ENCODE data around the gene KLHL21.

The KLHL21 gene

GRCh38 chr1:6599141-6599975, 3.3 kb downstream of the KLHL21 start:
- no peak for DNase-seq

- DNase-seq = no peak
Observed at GRCh38 chr1:6597777-6598131, 4.9 kb downstream of the KLHL21 start.

GRCh38 chr1:6596886-6597776, 5.5 kb downstream of the KLHL21 start:
- DNase-seq = no peak

- DNase-seq = no peak
Observed at GRCh38 chr1:6596351-6596750, 6.3 kb downstream of the KLHL21 start.

GRCh38 chr1:6594977-6595740, 7.5 kb downstream of the KLHL21 start:
- DNase-seq = no peak

- no peak for DNase-seq
Observed at GRCh38 chr1:6593810-6594209, 8.9 kb downstream of the KLHL21 start.

- DNase-seq = no peak
Observed at GRCh38 chr1:6592865-6593593, 9.6 kb downstream of the KLHL21 start.

GRCh38 chr1:6592441-6592840, 10.2 kb downstream of the KLHL21 start:
- no peak for DNase-seq

- DNase-seq = no peak
Observed at GRCh38 chr1:6591644-6592043, 11.0 kb downstream of the KLHL21 start.

- DNase-seq = no peak
Observed at GRCh38 chr1:6591222-6591621, 11.4 kb downstream of the KLHL21 start.

GRCh38 chr1:6590046-6590445, 12.6 kb downstream of the KLHL21 start:
- DNase-seq = no peak

- no peak for DNase-seq
Observed at GRCh38 chr1:6588893-6589520, 13.7 kb downstream of the KLHL21 start.

GRCh38 chr1:6588128-6588892, 14.4 kb downstream of the KLHL21 start:
- no peak for DNase-seq

GRCh38 chr1:6587261-6588005, 15.2 kb downstream of the KLHL21 start:
- DNase-seq = peak; percentile 92

GRCh38 chr1:6586404-6586816, 16.3 kb downstream of the KLHL21 start:
- DNase-seq = no peak

- no peak for DNase-seq
Observed at GRCh38 chr1:6585841-6586240, 16.8 kb downstream of the KLHL21 start.

GRCh38 chr1:6585081-6585722, 17.5 kb downstream of the KLHL21 start:
- no peak for DNase-seq

GRCh38 chr1:6584126-6585080, 18.3 kb downstream of the KLHL21 start:
- no peak for DNase-seq

- DNase-seq = peak; percentile 74
Observed at GRCh38 chr1:6582370-6582769, 20.3 kb downstream of the KLHL21 start.
